GM19452 (cell line): ENCODE results near the gene USP17L19.
"Not testable (repeated sequence)": the region's sequence is repeated elsewhere in the genome, so short reads cannot be mapped to it uniquely, and the experiment has no call there.

Experiments used
- ATAC-seq: cut with Tn5 transposase; IDR thresholded peaks from one replicate; pipeline ENCODE4 v1.9.1; 2021; ENCODE audit not compliant: unreplicated experiment

The USP17L19 gene, protein sequence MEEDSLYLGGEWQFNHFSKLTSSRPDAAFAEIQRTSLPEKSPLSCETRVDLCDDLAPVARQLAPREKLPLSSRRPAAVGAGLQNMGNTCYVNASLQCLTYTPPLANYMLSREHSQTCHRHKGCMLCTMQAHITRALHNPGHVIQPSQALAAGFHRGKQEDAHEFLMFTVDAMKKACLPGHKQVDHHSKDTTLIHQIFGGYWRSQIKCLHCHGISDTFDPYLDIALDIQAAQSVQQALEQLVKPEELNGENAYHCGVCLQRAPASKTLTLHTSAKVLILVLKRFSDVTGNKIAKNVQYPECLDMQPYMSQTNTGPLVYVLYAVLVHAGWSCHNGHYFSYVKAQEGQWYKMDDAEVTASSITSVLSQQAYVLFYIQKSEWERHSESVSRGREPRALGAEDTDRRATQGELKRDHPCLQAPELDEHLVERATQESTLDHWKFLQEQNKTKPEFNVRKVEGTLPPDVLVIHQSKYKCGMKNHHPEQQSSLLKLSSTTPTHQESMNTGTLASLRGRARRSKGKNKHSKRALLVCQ

DNA sequence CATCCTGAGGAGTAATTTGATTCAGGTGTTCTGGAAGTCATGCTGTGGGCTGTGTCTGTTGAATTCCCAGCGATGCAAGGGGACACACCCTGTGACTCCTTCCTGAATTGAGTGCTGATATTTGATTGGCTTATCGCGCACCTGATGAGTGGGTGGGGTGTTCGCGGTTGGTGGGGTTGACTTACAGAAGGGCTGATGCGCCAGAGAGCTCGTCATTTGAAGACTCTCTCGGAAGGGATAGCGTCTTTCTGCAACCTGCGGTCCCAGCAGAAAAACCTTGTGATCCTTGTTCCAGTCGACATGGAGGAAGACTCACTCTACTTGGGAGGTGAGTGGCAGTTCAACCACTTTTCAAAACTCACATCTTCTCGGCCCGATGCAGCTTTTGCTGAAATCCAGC lies at the start of gene USP17L19:
USP17L19 (plus strand) TSS at position 301 of the 400 bp plus-strand sequence; CDS start at position 301, 0 bp downstream.
- ATAC-seq: not testable (repeated sequence)

DNA sequence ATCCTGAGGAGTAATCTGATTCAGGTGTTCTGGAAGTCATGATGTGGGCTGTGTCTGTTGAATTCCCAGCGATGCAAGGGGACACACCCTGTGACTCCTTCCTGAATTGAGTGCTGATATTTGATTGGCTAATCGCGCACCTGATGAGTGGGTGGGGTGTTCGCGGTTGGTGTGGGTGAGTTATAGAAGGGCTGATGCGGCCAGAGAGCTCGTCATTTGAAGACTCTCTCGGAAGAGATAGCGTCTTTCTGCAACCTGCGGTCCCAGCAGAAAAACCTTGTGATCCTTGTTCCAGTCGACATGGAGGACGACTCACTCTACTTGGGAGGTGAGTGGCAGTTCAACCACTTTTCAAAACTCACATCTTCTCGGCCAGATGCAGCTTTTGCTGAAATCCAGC lies 42.8 kb upstream of the USP17L19 start, which contains the start of gene USP17L10:
USP17L10 (plus strand) TSS at position 301 of the 400 bp plus-strand sequence; CDS start at position 301, 0 bp downstream.
- not testable (repeated sequence) for ATAC-seq

DNA sequence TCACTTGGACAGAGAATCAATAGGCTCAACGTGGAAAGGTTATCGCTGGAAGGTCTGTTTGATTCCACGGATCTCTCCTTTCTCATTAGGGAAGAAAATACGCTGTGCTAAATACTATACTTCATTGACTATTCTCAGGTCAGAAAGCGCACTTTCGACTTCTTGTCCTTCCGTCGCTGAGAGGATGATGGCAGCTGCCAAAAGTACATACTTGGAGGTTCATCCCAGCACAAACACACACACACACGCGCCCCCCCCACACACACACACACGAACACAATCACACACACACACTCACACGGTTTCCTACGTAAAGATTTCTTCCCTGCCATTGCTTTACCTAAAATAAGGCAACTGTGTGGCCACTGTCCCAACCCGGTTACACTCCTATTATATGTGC lies 38.5 kb upstream of the USP17L19 start:
- not testable (repeated sequence) for ATAC-seq

DNA sequence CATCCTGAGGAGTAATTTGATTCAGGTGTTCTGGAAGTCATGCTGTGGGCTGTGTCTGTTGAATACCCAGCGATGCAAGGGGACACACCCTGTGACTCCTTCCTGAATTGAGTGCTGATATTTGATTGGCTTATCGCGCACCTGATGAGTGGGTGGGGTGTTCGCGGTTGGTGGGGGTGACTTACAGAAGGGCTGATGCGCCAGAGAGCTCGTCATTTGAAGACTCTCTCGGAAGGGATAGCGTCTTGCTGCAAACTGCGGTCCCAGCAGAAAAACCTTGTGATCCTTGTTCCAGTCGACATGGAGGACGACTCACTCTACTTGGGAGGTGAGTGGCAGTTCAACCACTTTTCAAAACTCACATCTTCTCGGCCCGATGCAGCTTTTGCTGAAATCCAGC lies 38.1 kb upstream of the USP17L19 start, which contains the start of gene USP17L11:
USP17L11 (plus strand) TSS at position 301 of the 400 bp plus-strand sequence; CDS start at position 301, 0 bp downstream.
- not testable (repeated sequence) for ATAC-seq

DNA sequence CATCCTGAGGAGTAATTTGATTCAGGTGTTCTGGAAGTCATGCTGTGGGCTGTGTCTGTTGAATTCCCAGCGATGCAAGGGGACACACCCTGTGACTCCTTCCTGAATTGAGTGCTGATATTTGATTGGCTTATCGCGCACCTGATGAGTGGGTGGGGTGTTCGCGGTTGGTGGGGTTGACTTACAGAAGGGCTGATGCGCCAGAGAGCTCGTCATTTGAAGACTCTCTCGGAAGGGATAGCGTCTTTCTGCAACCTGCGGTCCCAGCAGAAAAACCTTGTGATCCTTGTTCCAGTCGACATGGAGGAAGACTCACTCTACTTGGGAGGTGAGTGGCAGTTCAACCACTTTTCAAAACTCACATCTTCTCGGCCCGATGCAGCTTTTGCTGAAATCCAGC lies 33.3 kb upstream of the USP17L19 start, which contains the start of gene USP17L12:
USP17L12 (plus strand) TSS at position 301 of the 400 bp plus-strand sequence; CDS start at position 301, 0 bp downstream.
- not testable (repeated sequence) for ATAC-seq

DNA sequence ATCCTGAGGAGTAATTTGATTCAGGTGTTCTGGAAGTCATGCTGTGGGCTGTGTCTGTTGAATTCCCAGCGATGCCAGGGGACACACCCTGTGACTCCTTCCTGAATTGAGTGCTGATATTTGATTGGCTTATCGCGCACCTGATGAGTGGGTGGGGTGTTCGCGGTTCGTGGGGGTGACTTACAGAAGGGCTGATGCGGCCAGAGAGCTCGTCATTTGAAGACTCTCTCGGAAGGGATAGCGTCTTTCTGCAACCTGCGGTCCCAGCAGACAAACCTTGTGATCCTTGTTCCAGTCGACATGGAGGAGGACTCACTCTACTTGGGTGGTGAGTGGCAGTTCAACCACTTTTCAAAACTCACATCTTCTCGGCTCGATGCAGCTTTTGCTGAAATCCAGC lies 28.6 kb upstream of the USP17L19 start, which contains the start of gene USP17L13:
USP17L13 (plus strand) TSS at position 301 of the 400 bp plus-strand sequence; CDS start at position 301, 0 bp downstream.
- ATAC-seq: not testable (repeated sequence)

DNA sequence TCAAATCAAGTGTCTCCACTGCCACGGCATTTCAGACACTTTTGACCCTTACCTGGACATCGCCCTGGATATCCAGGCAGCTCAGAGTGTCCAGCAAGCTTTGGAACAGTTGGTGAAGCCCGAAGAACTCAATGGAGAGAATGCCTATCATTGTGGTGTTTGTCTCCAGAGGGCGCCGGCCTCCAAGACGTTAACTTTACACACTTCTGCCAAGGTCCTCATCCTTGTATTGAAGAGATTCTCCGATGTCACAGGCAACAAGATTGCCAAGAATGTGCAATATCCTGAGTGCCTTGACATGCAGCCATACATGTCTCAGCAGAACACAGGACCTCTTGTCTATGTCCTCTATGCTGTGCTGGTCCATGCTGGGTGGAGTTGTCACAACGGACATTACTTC lies 22.9 kb upstream of the USP17L19 start:
- not testable (repeated sequence) for ATAC-seq

DNA sequence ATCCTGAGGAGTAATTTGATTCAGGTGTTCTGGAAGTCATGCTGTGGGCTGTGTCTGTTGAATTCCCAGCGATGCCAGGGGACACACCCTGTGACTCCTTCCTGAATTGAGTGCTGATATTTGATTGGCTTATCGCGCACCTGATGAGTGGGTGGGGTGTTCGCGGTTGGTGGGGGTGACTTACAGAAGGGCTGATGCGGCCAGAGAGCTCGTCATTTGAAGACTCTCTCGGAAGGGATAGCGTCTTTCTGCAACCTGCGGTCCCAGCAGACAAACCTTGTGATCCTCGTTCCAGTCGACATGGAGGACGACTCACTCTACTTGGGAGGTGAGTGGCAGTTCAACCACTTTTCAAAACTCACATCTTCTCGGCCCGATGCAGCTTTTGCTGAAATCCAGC lies 19.1 kb upstream of the USP17L19 start, which contains the start of gene USP17L15:
USP17L15 (plus strand) TSS at position 301 of the 400 bp plus-strand sequence; CDS start at position 301, 0 bp downstream.
- not testable (repeated sequence) for ATAC-seq

DNA sequence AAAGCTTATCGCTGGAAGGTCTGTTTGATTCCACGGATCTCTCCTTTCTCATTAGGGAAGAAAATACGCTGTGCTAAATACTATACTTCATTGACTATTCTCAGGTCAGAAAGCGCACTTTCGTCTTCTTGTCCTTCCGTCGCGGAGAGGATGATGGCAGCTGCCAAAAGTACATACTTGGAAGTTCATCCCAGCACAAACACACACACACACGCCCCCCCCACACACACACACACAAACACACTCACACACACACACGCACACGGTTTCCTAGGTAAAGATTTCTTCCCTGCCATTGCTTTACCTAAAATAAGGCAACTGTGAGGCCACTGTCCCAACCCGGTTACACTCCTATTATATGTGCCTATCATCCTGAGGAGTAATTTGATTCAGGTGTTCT lies 14.7 kb upstream of the USP17L19 start:
- not testable (repeated sequence) for ATAC-seq

DNA sequence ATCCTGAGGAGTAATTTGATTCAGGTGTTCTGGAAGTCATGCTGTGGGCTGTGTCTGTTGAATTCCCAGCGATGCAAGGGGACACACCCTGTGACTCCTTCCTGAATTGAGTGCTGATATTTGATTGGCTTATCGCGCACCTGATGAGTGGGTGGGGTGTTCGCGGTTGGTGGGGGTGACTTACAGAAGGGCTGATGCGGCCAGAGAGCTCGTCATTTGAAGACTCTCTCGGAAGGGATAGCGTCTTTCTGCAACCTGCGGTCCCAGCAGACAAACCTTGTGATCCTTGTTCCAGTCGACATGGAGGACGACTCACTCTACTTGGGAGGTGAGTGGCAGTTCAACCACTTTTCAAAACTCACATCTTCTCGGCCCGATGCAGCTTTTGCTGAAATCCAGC lies 9.6 kb upstream of the USP17L19 start, which contains the start of gene USP17L17:
USP17L17 (plus strand) TSS at position 301 of the 400 bp plus-strand sequence; CDS start at position 301, 0 bp downstream.
- ATAC-seq: not testable (repeated sequence)

DNA sequence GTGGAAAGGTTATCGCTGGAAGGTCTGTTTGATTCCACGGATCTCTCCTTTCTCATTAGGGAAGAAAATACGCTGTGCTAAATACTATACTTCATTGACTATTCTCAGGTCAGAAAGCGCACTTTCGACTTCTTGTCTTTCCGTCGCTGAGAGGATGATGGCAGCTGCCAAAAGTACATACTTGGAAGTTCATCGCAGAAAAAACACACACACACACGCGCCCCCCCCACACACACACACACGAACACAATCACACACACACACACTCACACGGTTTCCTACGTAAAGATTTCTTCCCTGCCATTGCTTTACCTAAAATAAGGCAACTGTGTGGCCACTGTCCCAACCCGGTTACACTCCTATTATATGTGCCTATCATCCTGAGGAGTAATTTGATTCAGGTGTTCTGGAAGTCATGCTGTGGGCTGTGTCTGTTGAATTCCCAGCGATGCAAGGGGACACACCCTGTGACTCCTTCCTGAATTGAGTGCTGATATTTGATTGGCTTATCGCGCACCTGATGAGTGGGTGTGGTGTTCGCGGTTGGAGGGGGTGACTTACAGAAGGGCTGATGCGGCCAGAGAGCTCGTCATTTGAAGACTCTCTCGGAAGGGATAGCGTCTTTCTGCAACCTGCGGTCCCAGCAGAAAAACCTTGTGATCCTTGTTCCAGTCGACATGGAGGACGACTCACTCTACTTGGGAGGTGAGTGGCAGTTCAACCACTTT lies 5.1 kb upstream of the USP17L19 start, which contains the start of gene USP17L18:
USP17L18 (plus strand) TSS at position 678 of the 728 bp plus-strand sequence; CDS start at position 678, 0 bp downstream.
- ATAC-seq: not testable (repeated sequence)

DNA sequence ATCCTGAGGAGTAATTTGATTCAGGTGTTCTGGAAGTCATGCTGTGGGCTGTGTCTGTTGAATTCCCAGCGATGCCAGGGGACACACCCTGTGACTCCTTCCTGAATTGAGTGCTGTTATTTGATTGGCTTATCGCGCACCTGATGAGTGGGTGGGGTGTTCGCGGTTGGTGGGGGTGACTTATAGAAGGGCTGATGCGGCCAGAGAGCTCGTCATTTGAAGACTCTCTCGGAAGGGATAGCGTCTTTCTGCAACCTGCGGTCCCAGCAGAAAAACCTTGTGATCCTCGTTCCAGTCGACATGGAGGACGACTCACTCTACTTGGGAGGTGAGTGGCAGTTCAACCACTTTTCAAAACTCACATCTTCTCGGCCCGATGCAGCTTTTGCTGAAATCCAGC lies 4.6 kb downstream of the USP17L19 start, which contains the start of gene USP17L20:
USP17L20 (plus strand) TSS at position 301 of the 400 bp plus-strand sequence; CDS start at position 301, 0 bp downstream.
- ATAC-seq: not testable (repeated sequence)

DNA sequence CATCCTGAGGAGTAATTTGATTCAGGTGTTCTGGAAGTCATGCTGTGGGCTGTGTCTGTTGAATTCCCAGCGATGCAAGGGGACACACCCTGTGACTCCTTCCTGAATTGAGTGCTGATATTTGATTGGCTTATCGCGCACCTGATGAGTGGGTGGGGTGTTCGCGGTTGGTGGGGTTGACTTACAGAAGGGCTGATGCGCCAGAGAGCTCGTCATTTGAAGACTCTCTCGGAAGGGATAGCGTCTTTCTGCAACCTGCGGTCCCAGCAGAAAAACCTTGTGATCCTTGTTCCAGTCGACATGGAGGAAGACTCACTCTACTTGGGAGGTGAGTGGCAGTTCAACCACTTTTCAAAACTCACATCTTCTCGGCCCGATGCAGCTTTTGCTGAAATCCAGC lies 9.4 kb downstream of the USP17L19 start, which contains the start of gene USP17L21:
USP17L21 (plus strand) TSS at position 301 of the 400 bp plus-strand sequence; CDS start at position 301, 0 bp downstream.
- not testable (repeated sequence) for ATAC-seq

DNA sequence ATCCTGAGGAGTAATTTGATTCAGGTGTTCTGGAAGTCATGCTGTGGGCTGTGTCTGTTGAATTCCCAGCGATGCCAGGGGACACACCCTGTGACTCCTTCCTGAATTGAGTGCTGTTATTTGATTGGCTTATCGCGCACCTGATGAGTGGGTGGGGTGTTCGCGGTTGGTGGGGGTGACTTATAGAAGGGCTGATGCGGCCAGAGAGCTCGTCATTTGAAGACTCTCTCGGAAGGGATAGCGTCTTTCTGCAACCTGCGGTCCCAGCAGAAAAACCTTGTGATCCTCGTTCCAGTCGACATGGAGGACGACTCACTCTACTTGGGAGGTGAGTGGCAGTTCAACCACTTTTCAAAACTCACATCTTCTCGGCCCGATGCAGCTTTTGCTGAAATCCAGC lies 14.1 kb downstream of the USP17L19 start, which contains the start of gene USP17L22:
USP17L22 (plus strand) TSS at position 301 of the 400 bp plus-strand sequence; CDS start at position 301, 0 bp downstream.
- ATAC-seq: not testable (repeated sequence)

DNA sequence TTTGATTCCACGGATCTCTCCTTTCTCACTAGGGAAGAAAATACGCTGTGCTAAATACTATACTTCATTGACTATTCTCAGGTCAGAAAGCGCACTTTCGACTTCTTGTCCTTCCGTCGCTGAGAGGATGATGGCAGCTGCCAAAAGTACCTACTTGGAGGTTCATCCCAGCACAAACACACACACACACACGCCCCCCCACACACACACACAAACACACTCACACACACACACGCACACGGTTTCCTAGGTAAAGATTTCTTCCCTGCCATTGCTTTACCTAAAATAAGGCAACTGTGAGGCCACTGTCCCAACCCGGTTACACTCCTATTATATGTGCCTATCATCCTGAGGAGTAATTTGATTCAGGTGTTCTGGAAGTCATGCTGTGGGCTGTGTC lies 18.5 kb downstream of the USP17L19 start:
- ATAC-seq: not testable (repeated sequence)
